CD4-positive, alpha-beta T cell treated with Interleukin-4 for 1 hour (primary cell): Measurements from ENCODE around the gene CASQ2.
A peak's percentile ranks its signal among the peaks of the same experiment; 100 is the strongest.
"Not testable (repeated sequence)": the region's sequence is repeated elsewhere in the genome, so short reads cannot be mapped to it uniquely, and the experiment has no call there.

Experiments
- DNase-seq, 2 donors: peaks; one replicate each; pipeline ENCODE4 v3.0.0-alpha.2; 2020 to 2022

Gene CASQ2

DNA sequence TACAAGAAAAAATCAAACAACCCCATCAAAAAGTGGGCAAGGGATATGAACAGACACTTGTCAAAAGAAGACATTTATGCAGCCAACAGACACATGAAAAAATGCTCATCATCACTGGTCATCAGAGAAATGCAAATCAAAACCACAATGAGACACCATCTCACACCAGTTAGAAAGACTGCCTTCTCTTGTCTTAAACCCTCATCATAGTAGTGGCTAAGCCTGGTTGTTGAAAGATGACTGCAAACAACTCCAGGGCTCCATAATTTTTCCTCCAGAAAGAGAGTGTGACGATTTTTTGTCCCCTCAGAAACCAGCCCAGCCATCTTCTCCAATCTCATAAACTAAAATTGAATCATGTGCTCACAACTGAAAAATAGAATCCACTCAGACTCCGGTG is 12.1 kb upstream of the CASQ2 start:
- not testable (repeated sequence) for DNase-seq

DNA sequence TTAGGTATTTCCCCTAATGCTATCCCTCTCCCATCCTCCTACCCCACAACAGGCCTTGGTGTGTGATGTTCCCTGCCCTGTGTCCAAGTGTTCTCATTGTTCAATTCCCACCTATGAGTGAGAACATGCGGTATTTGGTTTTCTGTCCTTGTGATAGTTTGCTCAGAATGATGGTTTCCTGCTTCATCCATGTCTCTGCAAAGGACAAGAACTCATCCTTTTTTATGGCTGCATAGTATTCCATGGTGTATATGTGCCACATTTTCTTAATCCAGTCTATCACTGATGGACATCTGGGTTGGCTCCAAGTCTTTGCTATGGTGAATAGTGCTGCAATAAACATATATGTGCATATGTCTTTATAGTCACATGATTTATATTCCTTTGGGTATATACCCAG is 10.6 kb upstream of the CASQ2 start:
- not testable (repeated sequence) for DNase-seq

DNA sequence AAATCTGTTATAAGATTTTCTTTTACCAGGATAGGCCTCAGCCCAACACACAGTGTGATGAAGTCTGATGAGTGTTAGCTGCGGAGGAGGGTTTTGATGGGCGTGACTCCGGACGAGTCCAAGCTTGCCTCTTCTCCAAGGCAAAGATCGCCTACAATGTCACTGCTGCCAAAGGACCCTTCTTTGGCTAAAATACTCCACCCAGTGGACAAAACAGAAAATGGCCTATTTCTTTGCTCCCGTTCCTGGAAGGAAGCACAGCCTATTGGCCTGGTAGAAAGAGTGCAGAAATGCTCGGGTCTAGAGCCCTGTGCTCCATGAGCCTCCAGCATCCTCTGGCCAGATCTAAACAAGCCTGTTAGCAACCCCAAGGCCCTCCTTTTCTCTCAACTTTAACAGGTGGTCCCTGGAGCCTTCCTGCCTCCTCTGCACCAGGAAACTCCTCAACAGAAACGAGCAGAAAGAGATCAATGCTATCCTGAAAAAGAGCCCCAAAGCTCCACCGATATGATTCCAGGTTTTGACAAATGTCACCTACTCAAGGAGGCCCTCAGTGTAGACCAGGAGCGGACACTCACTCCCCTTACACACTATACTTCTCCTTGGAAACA is 3.4 kb upstream of the CASQ2 start:
- DNase-seq, result peak; percentile 16 to 20

- DNase-seq, result no peak
Measured at GRCh38 chr1:115771094-115771846, 2.8 kb upstream of the CASQ2 start.

GRCh38 chr1:115767403-115767802 is 1.1 kb downstream of the CASQ2 start:
- DNase-seq, result no peak

GRCh38 chr1:115765091-115765490 is 3.4 kb downstream of the CASQ2 start:
- no peak for DNase-seq

DNA sequence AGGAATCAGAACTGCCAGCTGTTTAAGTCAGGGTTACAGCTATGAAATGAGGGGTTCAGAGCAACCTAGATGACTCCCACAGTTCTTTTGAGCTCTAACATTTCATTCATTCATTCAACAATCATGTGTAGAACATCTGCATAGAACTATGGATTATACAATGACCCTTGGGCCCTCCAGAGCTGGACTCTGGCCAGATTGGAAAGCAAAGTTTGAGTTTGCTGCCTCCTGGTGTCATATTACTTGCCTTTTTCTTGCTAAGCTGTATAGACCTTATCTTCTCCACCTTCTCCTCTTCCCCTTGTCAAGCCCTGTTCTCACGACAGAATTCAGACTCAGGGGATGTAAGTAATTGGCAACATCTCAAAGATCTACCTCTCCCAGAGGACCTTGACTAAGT is 4.0 kb downstream of the CASQ2 start:
- DNase-seq, result no peak

- DNase-seq, result no peak
Measured at GRCh38 chr1:115762779-115763178, 5.7 kb downstream of the CASQ2 start.

- DNase-seq, result no peak
Measured at GRCh38 chr1:115761601-115762302, 6.8 kb downstream of the CASQ2 start.

GRCh38 chr1:115757856-115758255 is 10.7 kb downstream of the CASQ2 start:
- no peak for DNase-seq

DNA sequence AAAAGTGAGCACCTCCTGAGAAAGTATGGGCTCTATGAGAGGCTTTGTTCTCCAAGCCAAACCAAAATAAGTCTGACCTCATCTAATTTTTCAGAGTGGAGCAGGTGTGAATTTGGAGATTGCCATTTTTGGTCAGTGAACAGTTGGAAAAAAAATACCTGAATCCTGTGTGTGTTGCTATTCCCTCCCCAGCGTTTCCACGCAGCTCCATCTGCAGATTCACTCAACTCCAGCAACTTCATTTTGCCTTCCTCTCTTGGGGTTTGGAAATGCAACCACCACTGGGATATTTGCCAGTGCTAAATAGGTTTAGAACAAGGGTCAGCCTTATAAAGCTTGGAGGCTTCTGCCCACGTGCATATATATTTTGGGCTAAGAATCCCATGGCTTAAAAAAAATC is 11.2 kb downstream of the CASQ2 start:
- DNase-seq, result no peak

DNA sequence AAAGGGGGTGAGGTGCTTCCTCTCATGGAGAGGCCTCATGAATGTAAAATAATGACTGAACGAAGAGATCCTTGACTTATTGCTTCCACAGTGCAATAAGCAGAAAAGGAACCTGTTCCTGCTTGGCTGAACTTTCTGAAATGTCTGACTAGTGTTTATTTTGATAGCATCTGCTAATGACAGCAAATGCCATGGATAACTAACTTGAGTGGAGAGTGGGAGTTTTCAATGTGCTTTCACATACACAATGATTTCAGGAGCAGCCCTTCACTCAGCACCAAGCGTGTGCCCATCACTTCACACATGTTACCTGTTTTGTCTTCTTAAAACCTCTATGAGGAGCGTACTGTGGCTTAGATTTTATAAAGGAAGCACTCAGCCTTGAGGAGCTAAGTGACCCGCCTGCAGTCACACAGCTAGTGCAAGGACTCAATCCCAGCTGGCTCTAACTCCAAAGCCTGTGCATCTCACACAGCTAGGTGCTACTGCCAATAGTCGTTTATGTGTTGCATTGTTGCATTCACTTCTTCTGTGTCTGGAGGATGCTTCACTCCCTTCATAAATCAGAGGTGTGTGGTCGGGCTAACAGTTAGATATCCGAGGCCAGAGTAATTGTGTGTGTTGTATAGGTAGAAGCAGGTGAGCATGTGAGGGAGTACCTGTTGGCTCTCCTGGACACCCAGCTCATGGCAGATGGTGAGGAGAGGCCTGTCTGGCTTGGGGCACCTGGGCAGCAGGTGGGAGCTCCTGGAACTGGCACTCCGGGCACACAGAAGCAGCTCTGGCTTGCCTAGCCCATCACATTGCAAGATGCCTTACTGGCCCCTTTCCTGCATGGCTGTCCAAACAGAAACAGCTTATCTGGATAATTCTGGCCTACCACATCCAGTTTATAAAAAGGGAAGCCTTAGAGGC is 12.8 kb downstream of the CASQ2 start:
- DNase-seq, result no peak

DNA sequence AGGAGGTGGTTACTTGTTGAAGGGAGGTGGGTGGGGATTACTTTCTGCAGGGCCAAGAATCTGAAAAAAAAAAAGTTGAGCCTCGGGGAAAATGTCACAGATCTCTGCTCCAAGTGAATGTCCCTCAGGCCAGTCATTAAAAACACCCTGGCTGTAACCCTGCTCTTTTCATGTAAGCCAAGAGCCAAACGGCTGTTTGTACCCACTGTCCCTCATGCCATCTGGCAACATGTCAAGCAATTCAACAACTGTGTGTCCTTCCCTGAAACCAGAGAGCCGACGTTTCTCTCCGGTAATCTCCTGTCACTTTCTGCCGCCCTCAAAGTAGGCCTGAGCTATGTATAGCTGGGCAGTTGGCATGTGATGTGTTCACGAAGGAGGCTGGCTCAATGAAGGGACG is 14.7 kb downstream of the CASQ2 start:
- no peak for DNase-seq

GRCh38 chr1:115753361-115753760 is 15.2 kb downstream of the CASQ2 start:
- DNase-seq, result no peak

DNA sequence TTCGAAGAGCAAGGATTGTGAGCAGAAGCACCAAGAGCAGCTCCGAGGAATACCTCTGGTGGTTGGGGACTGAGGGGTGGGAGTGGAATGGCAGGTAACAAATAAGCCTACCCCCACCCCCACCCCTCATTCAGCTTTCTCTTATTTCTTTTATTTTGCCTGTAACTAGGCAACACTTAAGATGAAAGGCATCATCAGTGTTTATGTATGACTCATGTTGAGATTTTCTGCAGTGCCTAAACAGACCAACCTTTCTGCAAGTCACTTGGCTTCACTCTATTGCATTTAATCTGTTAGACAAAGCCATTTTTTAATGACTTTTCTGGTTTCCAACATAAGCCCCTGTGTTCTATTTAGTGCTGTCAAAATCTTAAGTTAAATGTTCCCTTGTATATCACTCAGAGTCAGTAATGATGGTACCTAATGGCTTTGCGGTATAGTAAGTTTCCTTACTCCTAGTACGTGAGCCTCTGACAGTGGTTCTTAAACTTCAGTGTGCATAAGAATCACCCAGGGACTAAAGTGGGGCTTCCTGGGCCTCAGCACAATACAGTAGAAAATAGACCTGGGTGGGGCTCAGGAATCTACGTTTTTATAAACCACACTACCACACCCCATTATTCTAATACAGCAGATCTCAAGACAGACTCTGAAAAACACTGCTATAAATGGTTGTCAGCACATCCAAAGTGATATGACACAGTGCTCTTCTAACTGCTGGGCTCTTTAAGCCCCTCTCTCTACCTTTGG is 19.9 kb downstream of the CASQ2 start:
- DNase-seq, result no peak

DNA sequence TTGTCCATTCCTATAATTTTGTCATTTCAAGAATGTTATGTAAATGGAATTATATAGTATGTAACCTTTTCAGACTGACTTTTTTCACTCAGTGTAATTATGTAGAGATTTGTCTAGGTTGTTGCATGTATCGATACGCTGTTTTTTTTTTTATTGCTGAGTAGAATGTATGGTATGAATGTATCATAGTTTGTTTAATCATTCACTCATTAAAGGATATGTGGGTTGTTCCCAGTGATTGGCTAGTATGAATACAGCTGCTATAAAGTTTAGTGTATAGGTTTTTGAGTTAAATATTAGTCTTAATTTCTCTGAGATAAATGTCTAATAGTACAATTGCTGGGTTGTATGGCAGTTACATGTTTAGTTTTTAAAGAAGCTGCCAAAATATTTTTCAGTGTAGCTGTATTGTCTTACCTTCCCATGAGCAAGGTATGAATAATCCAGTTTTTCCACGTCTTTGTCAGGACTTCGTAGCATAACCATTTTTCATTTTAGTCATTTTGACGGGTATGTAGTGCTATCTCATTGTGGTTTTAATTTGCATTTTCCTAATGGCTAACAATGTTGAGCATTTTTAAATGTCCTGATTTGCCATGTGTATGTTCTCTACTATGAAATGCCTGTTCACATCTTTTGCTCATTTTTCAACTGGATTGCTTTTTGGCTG is 22.4 kb downstream of the CASQ2 start:
- no peak for DNase-seq

DNA sequence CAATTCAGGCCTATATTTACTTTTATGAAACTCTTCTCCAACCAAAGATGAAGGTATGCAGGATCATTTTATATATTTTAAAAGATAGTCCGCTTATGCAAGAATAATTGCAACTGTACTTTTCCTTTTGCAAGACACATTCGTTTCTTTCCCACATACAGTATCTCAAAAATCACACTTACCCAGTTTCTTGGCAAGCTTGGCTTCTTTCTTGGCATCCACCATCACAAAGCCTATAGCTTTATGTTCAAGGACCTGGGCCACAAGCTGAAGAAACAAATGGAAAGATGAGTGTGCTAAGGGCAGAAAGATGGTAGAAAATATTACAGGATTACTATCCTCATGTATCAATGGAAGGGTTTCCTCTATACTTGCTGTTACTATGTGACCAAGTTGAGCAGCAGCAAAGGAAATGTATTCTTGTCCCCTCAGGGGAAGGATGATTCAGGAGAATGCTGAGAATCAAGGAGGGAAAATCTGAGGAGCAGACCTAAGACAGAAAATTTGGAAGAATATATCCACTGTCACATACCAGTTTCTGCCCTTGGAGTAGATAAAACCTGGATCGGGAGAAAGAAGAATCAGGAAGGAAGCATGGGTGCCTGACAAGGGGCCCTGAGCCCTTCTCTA is 23.8 kb downstream of the CASQ2 start:
- DNase-seq, result no peak

GRCh38 chr1:115740811-115741210 is 27.7 kb downstream of the CASQ2 start:
- DNase-seq, result no peak

DNA sequence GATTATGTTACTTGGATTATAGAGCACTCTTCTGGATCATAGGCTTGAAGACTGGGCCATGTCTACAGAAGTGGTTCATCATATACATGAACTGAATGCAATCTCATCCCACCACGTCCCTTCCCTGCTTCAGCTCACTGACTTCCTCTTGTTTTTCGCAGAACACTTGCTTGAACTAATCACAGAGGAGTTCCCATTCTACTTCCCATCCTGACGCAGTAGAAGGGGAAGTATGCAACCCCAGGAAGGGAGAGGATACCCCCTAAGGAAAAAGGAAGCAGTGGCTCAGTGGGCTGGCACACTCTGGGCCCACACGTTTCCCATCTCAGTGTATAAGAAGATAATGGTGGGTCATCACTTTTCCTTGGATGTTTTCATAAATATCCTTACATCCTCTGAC is 36.2 kb downstream of the CASQ2 start:
- peak in 1 of 2 donors; percentile 18 for DNase-seq

DNA sequence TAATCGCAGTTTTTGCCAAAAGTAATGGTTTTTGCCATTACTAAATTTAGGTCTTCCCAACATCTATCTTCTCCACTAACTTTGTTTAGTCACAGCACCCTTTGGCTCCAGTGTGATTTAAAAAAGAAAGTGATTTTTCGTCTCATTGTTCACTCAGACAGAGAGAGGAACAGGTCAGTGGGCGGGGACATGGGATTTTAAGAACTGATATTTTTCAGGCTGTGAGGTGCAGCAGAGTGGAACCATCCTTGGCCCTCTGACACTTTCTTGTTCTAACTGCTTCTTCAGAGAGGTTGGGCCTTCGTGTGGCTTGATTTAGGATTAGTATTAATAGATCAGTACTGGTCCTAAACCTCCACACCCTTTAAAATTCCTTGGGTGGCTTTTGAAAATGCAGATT is 38.8 kb downstream of the CASQ2 start:
- DNase-seq, result no peak

GRCh38 chr1:115728341-115728740 is 40.2 kb downstream of the CASQ2 start:
- no peak for DNase-seq
